ENCODE measurements around the gene WDR73. TPM values are rescaled to one million over a fixed set of nuclear protein-coding genes. Genes with fewer than 3 reads are reported as not detected.

Gene WDR73
- total and polyA plus RNA-seq, 2 of the 8 experiments (the other 6 are each of a cell fraction or from before 2014, with no cell fraction given) = 22.7 to 23.1 TPM

- TF ChIP-seq CHD7 (IDR thresholded peaks at IDR 0.05; ENCODE audit: insufficient replicate concordance, low read length) = no peak
- TF ChIP-seq MAFK (IDR thresholded peaks at IDR 0.05; ENCODE audit: low read depth, low read length) = no peak
- TF ChIP-seq EZH2 (IDR thresholded peaks at IDR 0.05; ENCODE audit: low read depth, low read length, severe bottlenecking) = no peak
- no peak for TF ChIP-seq HDAC6 (IDR thresholded peaks at IDR 0.05; ENCODE audit: low read depth, low read length)
- TF ChIP-seq POLR2AphosphoS5 (IDR thresholded peaks at IDR 0.05; ENCODE audit: low read depth, low read length) = peak; percentile 20
- no peak for TF ChIP-seq USF2 (IDR thresholded peaks at IDR 0.05; ENCODE audit: low read length)
- TF ChIP-seq RNF2 (IDR thresholded peaks at IDR 0.05; ENCODE audit: borderline replicate concordance, low read depth, low read length, missing control alignments, poor library complexity, severe bottlenecking) = no peak
- no peak; a peak in 1 of 4 replicates for TF ChIP-seq HDAC2 (IDR thresholded peaks at IDR 0.05; ENCODE audit: borderline replicate concordance in 1 of 2, low read depth in 2 of 2, low read length in 2 of 2)
These were observed at the start of gene WDR73 (continued) for GRCh38 chr15:84653910-84654688.
